H4 (cell line): Measurements from ENCODE around the gene ACSF3. TPM values are rescaled to one million over a fixed set of nuclear protein-coding genes. Genes with fewer than 3 reads are reported as not detected.
A peak's percentile ranks its signal among the peaks of the same experiment; 100 is the strongest.

ENCODE experiments used
- DNase-seq: peaks from one replicate; pipeline ENCODE4 v3.0.0-alpha.2; 2015; ENCODE audit warnings: low spot score
- total RNA-seq: library from RNA; depleted of rRNA; stranded (reverse); fragments of >200 nt; shearing (Covaris generic); gene quantifications from 2 replicates; pipeline ENCODE4 v1.2.3, GENCODE V29; 2014; rRNA removed

The ACSF3 gene
- total RNA-seq = 25.9 and 37.4 TPM in 2 replicates

GRCh38 chr16:89093602-89094251, at the start of gene ACSF3:
Gene ACSF3, plus strand, starts transcription at chr16:89093852. Its CDS starts 6,830 bp downstream, at chr16:89100682.
- no peak for DNase-seq

- no peak for DNase-seq
Measured at GRCh38 chr16:89044418-89045180, 49.1 kb upstream of the ACSF3 start.

- no peak for DNase-seq
Measured at GRCh38 chr16:89045181-89045815, 48.4 kb upstream of the ACSF3 start.

- no peak for DNase-seq
Measured at GRCh38 chr16:89045881-89046280, 47.8 kb upstream of the ACSF3 start.

- DNase-seq = no peak
Measured at GRCh38 chr16:89046491-89046890, 47.2 kb upstream of the ACSF3 start.

GRCh38 chr16:89047331-89048089, 46.1 kb upstream of the ACSF3 start:
- no peak for DNase-seq

GRCh38 chr16:89048090-89048725, 45.4 kb upstream of the ACSF3 start:
- DNase-seq = no peak

GRCh38 chr16:89048871-89049422, 44.7 kb upstream of the ACSF3 start:
- DNase-seq = no peak

GRCh38 chr16:89049484-89050118, 44.1 kb upstream of the ACSF3 start:
- DNase-seq = no peak

GRCh38 chr16:89050119-89050867, 43.4 kb upstream of the ACSF3 start:
- DNase-seq = no peak

- DNase-seq = no peak
Measured at GRCh38 chr16:89050868-89051311, 42.8 kb upstream of the ACSF3 start.

- no peak for DNase-seq
Measured at GRCh38 chr16:89051521-89052166, 42.0 kb upstream of the ACSF3 start.

GRCh38 chr16:89052191-89052889, 41.3 kb upstream of the ACSF3 start:
- DNase-seq = no peak

- peak; percentile 95 for DNase-seq
Measured at GRCh38 chr16:89052890-89053724, 40.5 kb upstream of the ACSF3 start.

- DNase-seq = no peak
Measured at GRCh38 chr16:89053725-89054029, 40.0 kb upstream of the ACSF3 start.

GRCh38 chr16:89054261-89054661, 39.4 kb upstream of the ACSF3 start:
- no peak for DNase-seq

- no peak for DNase-seq
Measured at GRCh38 chr16:89054714-89055113, 38.9 kb upstream of the ACSF3 start.

- no peak for DNase-seq
Measured at GRCh38 chr16:89055313-89055712, 38.3 kb upstream of the ACSF3 start.
